ENCODE results near the gene FUNDC1.

Gene FUNDC1

DNA sequence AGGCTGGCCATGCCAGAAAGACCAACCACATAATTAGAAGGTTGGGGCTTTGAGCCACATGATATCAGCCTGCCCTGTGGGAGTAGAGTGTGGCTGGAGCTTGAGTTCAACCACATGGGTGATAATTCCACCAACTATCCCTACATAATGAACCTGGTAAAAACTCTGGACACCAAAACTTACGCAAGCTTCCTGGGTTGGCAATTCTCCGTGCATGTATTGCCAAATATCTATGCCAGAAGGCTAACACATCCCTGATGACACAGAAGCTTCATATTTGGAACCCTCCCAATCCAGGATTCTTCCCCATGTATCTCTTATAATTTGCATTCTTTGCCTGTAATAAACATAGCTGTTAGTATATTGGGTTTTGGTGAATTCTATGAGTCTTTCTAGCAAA lies 68.2 kb downstream of the FUNDC1 start:
- no peak for DNase-seq

All from CD4-positive, alpha-beta T cell treated with Interleukin-6 for 4 hours (primary cell).